Adrenal gland (tissue), 12 donors: ENCODE data around the gene NEK9. TPM values are rescaled to one million over a fixed set of nuclear protein-coding genes. Genes with fewer than 3 reads are reported as not detected.

Source experiments
- DNase-seq, 7 donors: peaks; one replicate each; pipeline ENCODE4 v3.0.0-alpha.2; 2019 to 2020
- H3K27ac ChIP-seq, 5 donors: fragments of 200-600 bp; sonication (generic) in 4 of 5; 1 replicate in 3 of 5; 2 replicates in 2 of 5; pipeline versions ENCODE4 v1.5.1 to v1.8.0; 2016 to 2020; ENCODE audit warnings: mild to moderate bottlenecking in 1 of 5
- H3K27me3 ChIP-seq: fragments of 200-600 bp; 2 replicates; pipeline ENCODE4 v1.8.0; 2021
- H3K36me3 ChIP-seq, 2 donors: fragments of 200-600 bp; replicated peaks in 1 of 2; 1 replicate in 1 of 2; 2 replicates in 1 of 2; pipeline versions ENCODE4 v1.5.1 to v1.8.0; 2018 to 2022
- H3K4me1 ChIP-seq, 2 donors: fragments of 200-600 bp; replicated peaks in 1 of 2; 1 replicate in 1 of 2; 2 replicates in 1 of 2; pipeline versions ENCODE4 v1.5.1 to v1.8.0; 2018 to 2021
- H3K4me3 ChIP-seq, 4 donors: fragments of 200-600 bp; sonication (generic) in 3 of 4; one replicate each; pipeline ENCODE4 v1.5.1; 2016 to 2018
- H3K9me3 ChIP-seq, 3 donors: fragments of 200-600 bp; sonication (generic) in 1 of 3; replicated peaks in 1 of 3; 1 replicate in 2 of 3; 2 replicates in 1 of 3; pipeline versions ENCODE4 v1.5.1 to v1.8.0; 2016 to 2021
- CTCF ChIP-seq, 6 experiments: fragments of 450-650 bp in 4 of 6; fragments of 200-600 bp in 2 of 6; sonication (generic) in 1 of 6; IDR thresholded peaks; 1 replicate in 5 of 6; 2 replicates in 1 of 6; pipeline versions ENCODE4 v1.5.1 to v1.8.0; 2016 to 2021; ENCODE audit warnings: antibody characterized with exemption in 6 of 6, mild to moderate bottlenecking in 2 of 6, moderate library complexity in 1 of 6
- POLR2A ChIP-seq, 2 donors: fragments of 450-650 bp; IDR thresholded peaks; one replicate each; pipeline ENCODE4 v1.6.1; 2017; ENCODE audit warnings: antibody characterized with exemption in 2 of 2, mild to moderate bottlenecking in 2 of 2, moderate library complexity in 1 of 2
- WGBS, 4 donors: extraction: QIAGEN DNeasy Blood & Tissue Kit in 2 of 4; methylation state at CpG; one replicate each; pipeline versions ENCODE4 v1.1.5 to v1.1.7; 2013 to 2017; 5-methylcytosine and 5-hydroxymethylcytosine counted together
- intact Hi-C, 2 donors: fragments of 100-400 bp; cut with DNase I; formaldehyde crosslinking; loops; one replicate each; pipeline versions ENCODE4 v1.14.1 to v1.15.0; 2022 to 2023
- polyA plus RNA-seq, 3 donors: library from polyadenylated mRNA; stranded (reverse); fragments of 200-250 nt in 2 of 3; fragments of 350-450 nt in 1 of 3; fragmentation: Illumina TruSeq in 1 of 3; extraction: RNeasy Lipid Tissue Mini Kit (QIAGEN cat#74804) in 1 of 3; gene quantifications; one replicate each; pipeline ENCODE4 v1.2.3, GENCODE V29; 2013 to 2014
- total RNA-seq, 9 donors: library from RNA; depleted of rRNA in 4 of 9; stranded (reverse); fragments of >200 nt in 4 of 9; fragments of 120-200 nt in 1 of 9; fragmentation: NEBNext Ultra II Directional in 1 of 9; extraction: Animal tissue kit (Norgen Biotek cat#: 25700) in 1 of 9; gene quantifications; one replicate each; pipeline versions ENCODE4 v1.1.0 to v1.2.4, GENCODE V29; 2013 to 2023
- donor health status: healthy with polysubstance abuse.
- donor health status: Bipolar disorder and iron deficiency.
- donor health status: DM: yes; HTN: yes; CAD: no.
- donor health status: DM: no; HTN: no; CAD: no.
- donor health status: DM: no; HTN: no; CAD: no.
- donor health status: DM: yes; HTN: yes; CAD: no.

Gene NEK9
- total and polyA plus RNA-seq, 12 donors: 39.2 to 165 (median 75.5) TPM

- WGBS, 4 donors: 9 to 34% (median 24%) methylated on average over 2 of the region's 2 CpGs
- Histone ChIP-seq H3K4me3 (no peak overlapping the region), H3K27ac (no peak overlapping the region), H3K27me3 (no peaks in the 10 kb centered on the region), H3K9me3 (no peaks in the 10 kb centered on the region), H3K36me3 (peaks cover 0 to 4% of the 10 kb centered on the region in 2 donors), H3K4me1 (peaks cover 32 to 55% of the 10 kb centered on the region in 2 donors)
- no peak for DNase-seq
- TF ChIP-seq POLR2A (IDR thresholded peaks at IDR 0.05): no peak
- TF ChIP-seq CTCF (IDR thresholded peaks at IDR 0.05): no peak
- intact Hi-C loops: no loop called here
Observed at GRCh38 chr14:75044322-75044721, 82.5 kb downstream of the NEK9 start.

- WGBS, 4 donors: 42 to 62% (median 59%) methylated on average over 6 of the region's 6 CpGs
- no peak overlapping the region for H3K4me3 ChIP-seq
- H3K4me1 ChIP-seq: peaks cover 22 to 46% of the 10 kb centered on the region in 2 donors
- H3K27me3 ChIP-seq: no peaks in the 10 kb centered on the region
- no peak for DNase-seq
- H3K27ac ChIP-seq: no peak overlapping the region
- peaks cover 0 to 17% of the 10 kb centered on the region in 2 donors for H3K36me3 ChIP-seq
- H3K9me3 ChIP-seq: no peaks in the 10 kb centered on the region
- intact Hi-C loops: no loop called here
- TF ChIP-seq CTCF (IDR thresholded peaks at IDR 0.05): no peak
- no peak for TF ChIP-seq POLR2A (IDR thresholded peaks at IDR 0.05)
Observed at GRCh38 chr14:75042035-75042434, 84.8 kb downstream of the NEK9 start.

GRCh38 chr14:75041613-75042012, 85.2 kb downstream of the NEK9 start:
- no peak overlapping the region for H3K4me3 ChIP-seq
- TF ChIP-seq POLR2A (IDR thresholded peaks at IDR 0.05) (no peak), CTCF (IDR thresholded peaks at IDR 0.05) (no peak)
- no peaks in the 10 kb centered on the region for H3K27me3 ChIP-seq
- no peak overlapping the region for H3K27ac ChIP-seq
- intact Hi-C loops: no loop called here
- DNase-seq: no peak
- WGBS, 4 donors: 84 to 90% (median 87%) methylated on average over 4 of the region's 4 CpGs
- H3K9me3 ChIP-seq: no peaks in the 10 kb centered on the region
- peaks cover 21 to 46% of the 10 kb centered on the region in 2 donors for H3K4me1 ChIP-seq
- H3K36me3 ChIP-seq: peaks cover 0 to 17% of the 10 kb centered on the region in 2 donors

GRCh38 chr14:75040959-75041358, 85.9 kb downstream of the NEK9 start:
- no peak overlapping the region for H3K27ac ChIP-seq
- no peak for DNase-seq
- no peaks in the 10 kb centered on the region for H3K27me3 ChIP-seq
- intact Hi-C loops: no loop called here
- no peaks in the 10 kb centered on the region for H3K9me3 ChIP-seq
- WGBS, 4 donors: 92 to 100% (median 99%) methylated on average over 2 of the region's 2 CpGs
- H3K4me1 ChIP-seq: peaks cover 15 to 40% of the 10 kb centered on the region in 2 donors
- TF ChIP-seq CTCF (IDR thresholded peaks at IDR 0.05) (no peak), POLR2A (IDR thresholded peaks at IDR 0.05) (no peak)
- no peak overlapping the region for H3K4me3 ChIP-seq
- peaks cover 0 to 17% of the 10 kb centered on the region in 2 donors for H3K36me3 ChIP-seq
